Measurements from ENCODE around the gene LTBP4.

DNA sequence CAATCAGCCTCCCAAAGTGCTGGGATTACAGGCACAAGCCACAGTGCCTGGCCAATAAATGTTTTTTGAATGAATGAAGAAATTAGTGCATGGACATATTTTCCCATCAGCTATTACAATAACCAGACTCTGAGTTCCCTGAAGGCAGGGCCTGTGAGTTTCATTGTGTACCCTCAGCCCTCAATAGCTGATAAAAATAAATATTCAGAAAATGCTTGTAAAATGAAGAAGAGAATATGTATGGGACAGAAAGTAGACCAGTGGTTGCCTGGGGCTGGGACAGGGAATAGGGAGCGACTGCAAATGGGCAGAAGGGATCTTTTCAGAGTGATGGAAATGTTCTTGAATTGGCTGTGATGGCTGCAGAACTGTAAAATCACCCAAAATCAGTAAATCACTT is 60.4 kb downstream of the LTBP4 start:
- TF ChIP-seq, protein P1, sequence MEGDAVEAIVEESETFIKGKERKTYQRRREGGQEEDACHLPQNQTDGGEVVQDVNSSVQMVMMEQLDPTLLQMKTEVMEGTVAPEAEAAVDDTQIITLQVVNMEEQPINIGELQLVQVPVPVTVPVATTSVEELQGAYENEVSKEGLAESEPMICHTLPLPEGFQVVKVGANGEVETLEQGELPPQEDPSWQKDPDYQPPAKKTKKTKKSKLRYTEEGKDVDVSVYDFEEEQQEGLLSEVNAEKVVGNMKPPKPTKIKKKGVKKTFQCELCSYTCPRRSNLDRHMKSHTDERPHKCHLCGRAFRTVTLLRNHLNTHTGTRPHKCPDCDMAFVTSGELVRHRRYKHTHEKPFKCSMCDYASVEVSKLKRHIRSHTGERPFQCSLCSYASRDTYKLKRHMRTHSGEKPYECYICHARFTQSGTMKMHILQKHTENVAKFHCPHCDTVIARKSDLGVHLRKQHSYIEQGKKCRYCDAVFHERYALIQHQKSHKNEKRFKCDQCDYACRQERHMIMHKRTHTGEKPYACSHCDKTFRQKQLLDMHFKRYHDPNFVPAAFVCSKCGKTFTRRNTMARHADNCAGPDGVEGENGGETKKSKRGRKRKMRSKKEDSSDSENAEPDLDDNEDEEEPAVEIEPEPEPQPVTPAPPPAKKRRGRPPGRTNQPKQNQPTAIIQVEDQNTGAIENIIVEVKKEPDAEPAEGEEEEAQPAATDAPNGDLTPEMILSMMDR (IDR thresholded peaks at IDR 0.05 in 8 of 11, conservative IDR thresholded peaks at IDR 0.05 in 3 of 11): no peak
- no peak for TF ChIP-seq POLR2AphosphoS5 (IDR thresholded peaks at IDR 0.05)

Measured in spleen (tissue), 7 donors.